Measurements from ENCODE around the gene CHST11. TPM values are rescaled to one million over a fixed set of nuclear protein-coding genes. Genes with fewer than 3 reads are reported as not detected.

Gene CHST11
- total RNA-seq, 1 donor from 2014 or later: 40.1 TPM

- intact Hi-C loops (cut with micrococcal nuclease): loop anchor here (2.0 kb wide), 1 partner anchor 16 kb away; no protein-coding TSS in a partner anchor
- Mint-ChIP-seq H3K9me3 (no peaks in the 10 kb centered on the region), H3K27me3 (no peaks in the 10 kb centered on the region), H3K36me3 (ENCODE audit: low read depth) (peaks cover 7% of the 10 kb centered on the region), H3K4me3 (no peak overlapping the region), H3K4me1 (peaks cover 35% of the 10 kb centered on the region), H3K27ac (no peak overlapping the region)
- CTCF ChIA-PET: no interaction called here
- TF ChIP-seq CTCF (IDR thresholded peaks at IDR 0.05): no peak
- ATAC-seq (ENCODE audit: low read depth) (no peak), DNase-seq (no peak)
- POLR2A ChIA-PET: no interaction called here
Measured at GRCh38 chr12:104620837-104621531, 164.2 kb downstream of the CHST11 start.

DNA sequence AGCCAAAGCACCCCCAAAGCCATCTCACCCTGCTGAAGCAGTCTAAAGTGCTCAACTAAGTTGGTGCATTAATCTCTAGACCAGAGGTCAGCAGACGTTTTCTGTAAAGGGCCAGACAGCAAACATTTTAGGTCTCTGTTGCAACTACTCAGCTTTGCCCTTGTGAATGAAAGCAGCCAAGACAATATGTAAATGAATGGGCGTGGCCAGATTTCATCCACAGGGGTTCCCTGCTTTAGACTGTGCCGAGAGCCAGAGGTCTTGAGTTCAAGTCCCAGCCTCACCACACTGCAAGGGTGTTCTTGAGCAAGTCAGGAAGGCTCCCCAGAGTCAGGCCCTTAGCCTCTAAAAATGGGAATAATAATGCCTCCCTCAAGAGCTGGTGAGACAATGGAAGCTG, 166.2 kb downstream of the CHST11 start:
- H3K4me3 Mint-ChIP-seq: no peak overlapping the region
- no peaks in the 10 kb centered on the region for H3K27me3 Mint-ChIP-seq
- DNase-seq (no peak), ATAC-seq (ENCODE audit: low read depth) (no peak)
- no peak for TF ChIP-seq CTCF (IDR thresholded peaks at IDR 0.05)
- peaks cover 12% of the 10 kb centered on the region for H3K36me3 Mint-ChIP-seq (ENCODE audit: low read depth)
- ChIA-PET POLR2A (no interaction called here), CTCF (no interaction called here)
- peak overlapping the region; percentile 12 for H3K27ac Mint-ChIP-seq
- H3K9me3 Mint-ChIP-seq: no peaks in the 10 kb centered on the region
- intact Hi-C loops (cut with micrococcal nuclease): no loop called here
- H3K4me1 Mint-ChIP-seq: peaks cover 37% of the 10 kb centered on the region

GRCh38 chr12:104623883-104624282, 167.1 kb downstream of the CHST11 start:
- Mint-ChIP-seq H3K27ac (peak overlapping the region; percentile 27), H3K9me3 (no peaks in the 10 kb centered on the region), H3K4me1 (peaks cover 39% of the 10 kb centered on the region), H3K27me3 (no peaks in the 10 kb centered on the region), H3K4me3 (no peak overlapping the region), H3K36me3 (ENCODE audit: low read depth) (peaks cover 18% of the 10 kb centered on the region)
- ChIA-PET POLR2A (no interaction called here), CTCF (interaction anchor here (1.6 kb wide), 1 partner anchor 242 kb away, joined by 4 read pairs; no protein-coding TSS in a partner anchor)
- no peak for ATAC-seq (ENCODE audit: low read depth)
- TF ChIP-seq CTCF (IDR thresholded peaks at IDR 0.05): no peak
- no peak for DNase-seq
- intact Hi-C loops (cut with micrococcal nuclease): no loop called here

DNA sequence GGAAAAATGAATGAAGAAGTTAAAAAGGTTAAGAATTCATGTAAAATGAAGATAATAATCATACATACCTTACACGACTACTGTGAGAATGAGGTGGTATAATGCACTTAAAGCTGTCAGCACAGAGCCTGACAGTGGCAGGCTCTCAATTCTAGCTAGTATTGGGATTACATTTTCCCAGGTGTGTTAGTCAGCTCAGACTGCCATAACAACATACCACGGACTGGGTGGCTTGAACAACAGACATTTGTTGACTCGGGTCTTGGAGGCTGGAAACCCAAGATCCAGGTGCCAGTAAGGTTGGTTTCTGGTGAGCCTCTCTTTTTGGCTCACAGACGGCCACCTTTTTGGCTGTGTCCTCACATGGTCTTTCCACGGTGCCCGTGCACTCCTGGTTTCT, 167.8 kb downstream of the CHST11 start:
- H3K9me3 Mint-ChIP-seq: no peaks in the 10 kb centered on the region
- peaks cover 39% of the 10 kb centered on the region for H3K4me1 Mint-ChIP-seq
- intact Hi-C loops (cut with micrococcal nuclease): no loop called here
- no peak for DNase-seq
- ChIA-PET POLR2A (no interaction called here), CTCF (interaction anchor here (1.6 kb wide), 1 partner anchor 242 kb away, joined by 4 read pairs; no protein-coding TSS in a partner anchor)
- no peak for ATAC-seq (ENCODE audit: low read depth)
- H3K36me3 Mint-ChIP-seq (ENCODE audit: low read depth): peaks cover 18% of the 10 kb centered on the region
- no peaks in the 10 kb centered on the region for H3K27me3 Mint-ChIP-seq
- no peak for TF ChIP-seq CTCF (IDR thresholded peaks at IDR 0.05)
- H3K27ac Mint-ChIP-seq: peak overlapping the region; percentile 51
- H3K4me3 Mint-ChIP-seq: no peak overlapping the region

GRCh38 chr12:104626069-104626837, 169.5 kb downstream of the CHST11 start:
- Mint-ChIP-seq H3K9me3 (no peaks in the 10 kb centered on the region), H3K27ac (no peak overlapping the region), H3K4me1 (peaks cover 39% of the 10 kb centered on the region), H3K36me3 (ENCODE audit: low read depth) (peaks cover 24% of the 10 kb centered on the region), H3K27me3 (no peaks in the 10 kb centered on the region), H3K4me3 (no peak overlapping the region)
- intact Hi-C loops (cut with micrococcal nuclease): no loop called here
- ChIA-PET POLR2A (interaction anchor here (0.6 kb wide), 1 partner anchor 44 kb away, joined by 4 read pairs; no protein-coding TSS in a partner anchor), CTCF (interaction anchor here (1.0 kb wide), 1 partner anchor 10 kb away, joined by 3 read pairs; no protein-coding TSS in a partner anchor)
- no peak for DNase-seq
- no peak for TF ChIP-seq CTCF (IDR thresholded peaks at IDR 0.05)
- ATAC-seq (ENCODE audit: low read depth): no peak
